Urothelium cell line (cell line): ENCODE data around the gene ATF7.
"Not testable (repeated sequence)": the region's sequence is repeated elsewhere in the genome, so short reads cannot be mapped to it uniquely, and the experiment has no call there.

ENCODE experiments used
- DNase-seq: peaks from one replicate; pipeline ENCODE4 v3.0.0; 2011; ENCODE audit warnings: low spot score, mixed read lengths
- FAIRE-seq: peaks from 2 replicates; lab custom pipeline; 2011; peaks lifted over from hg19 to GRCh38; lab: Jason Lieb, UNC

The ATF7 gene

GRCh38 chr12:53599579-53599978 is 26.6 kb downstream of the ATF7 start:
- no peak for FAIRE-seq
- DNase-seq: no peak

- DNase-seq, FAIRE-seq: not testable (repeated sequence)
Observed at GRCh38 chr12:53598971-53599370, 27.2 kb downstream of the ATF7 start.

DNA sequence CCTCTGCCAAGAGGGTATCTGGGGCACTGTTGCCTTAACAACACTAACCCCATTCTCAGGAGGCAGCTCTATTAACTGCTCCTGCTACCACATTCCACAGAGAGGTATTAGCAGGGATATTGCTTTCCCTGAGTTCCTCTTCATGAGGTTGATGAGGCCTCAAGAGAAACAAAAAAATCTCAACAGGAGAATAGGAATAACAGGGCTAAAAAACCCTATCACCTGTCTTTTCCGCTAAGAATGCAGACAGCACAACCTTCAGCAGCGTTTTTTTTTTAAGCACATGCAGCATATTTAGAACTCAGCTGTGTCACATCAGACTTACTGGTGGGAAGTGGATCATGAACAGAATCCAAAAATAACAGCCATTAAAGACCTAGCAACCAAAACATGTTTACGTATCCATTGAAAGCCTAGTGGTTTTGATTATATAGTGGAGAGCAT is 29.2 kb downstream of the ATF7 start:
- no peak for FAIRE-seq

GRCh38 chr12:53594897-53595615 is 31.1 kb downstream of the ATF7 start:
- DNase-seq: no peak
- FAIRE-seq: no peak

More for the DNA sequence above, 29.2 kb downstream of the ATF7 start:
- no peak for DNase-seq

- no peak for DNase-seq
- FAIRE-seq: no peak
Observed at GRCh38 chr12:53593707-53594106, 32.5 kb downstream of the ATF7 start.

- FAIRE-seq: no peak
- DNase-seq: no peak
Observed at GRCh38 chr12:53593031-53593430, 33.2 kb downstream of the ATF7 start.

DNA sequence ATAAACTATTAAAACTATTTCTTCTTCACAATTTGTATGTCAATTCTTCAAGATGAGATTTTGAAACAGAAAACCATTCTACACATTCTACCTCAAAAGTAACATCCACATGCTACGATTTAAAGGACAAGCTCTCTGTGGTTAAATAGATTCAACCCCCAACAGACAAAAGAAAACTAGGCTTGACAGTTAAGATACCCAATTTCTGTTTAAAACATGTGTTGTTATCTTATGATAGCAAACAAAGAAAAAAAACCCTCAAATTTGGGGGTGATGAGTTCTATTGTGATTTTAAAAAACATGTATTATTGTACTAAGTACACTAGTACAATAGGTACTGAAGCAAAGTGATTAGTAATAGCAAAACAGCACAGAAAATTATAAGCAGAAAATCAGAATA is 33.8 kb downstream of the ATF7 start:
- FAIRE-seq: no peak
- DNase-seq: no peak

GRCh38 chr12:53591301-53592206 is 34.6 kb downstream of the ATF7 start:
- FAIRE-seq: no peak
- DNase-seq: no peak

DNA sequence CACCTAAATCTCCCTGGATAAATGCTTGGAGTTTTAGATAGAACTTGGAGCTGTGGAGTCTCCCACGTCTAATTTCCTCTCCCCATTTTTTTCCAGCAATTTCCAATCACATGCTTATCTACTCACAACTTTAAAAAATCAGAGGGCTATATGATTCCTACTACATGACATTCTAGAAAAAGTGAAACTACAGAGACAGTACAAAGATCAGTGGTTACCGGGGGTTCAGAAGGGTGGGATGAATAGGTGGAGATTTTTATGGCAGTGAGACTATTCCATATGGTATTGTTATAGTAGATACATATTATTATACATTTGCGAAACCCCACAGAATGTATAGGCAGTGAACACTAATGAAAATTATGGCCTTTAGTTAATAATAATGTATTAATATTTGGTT is 35.5 kb downstream of the ATF7 start:
- no peak for DNase-seq
- no peak for FAIRE-seq

DNA sequence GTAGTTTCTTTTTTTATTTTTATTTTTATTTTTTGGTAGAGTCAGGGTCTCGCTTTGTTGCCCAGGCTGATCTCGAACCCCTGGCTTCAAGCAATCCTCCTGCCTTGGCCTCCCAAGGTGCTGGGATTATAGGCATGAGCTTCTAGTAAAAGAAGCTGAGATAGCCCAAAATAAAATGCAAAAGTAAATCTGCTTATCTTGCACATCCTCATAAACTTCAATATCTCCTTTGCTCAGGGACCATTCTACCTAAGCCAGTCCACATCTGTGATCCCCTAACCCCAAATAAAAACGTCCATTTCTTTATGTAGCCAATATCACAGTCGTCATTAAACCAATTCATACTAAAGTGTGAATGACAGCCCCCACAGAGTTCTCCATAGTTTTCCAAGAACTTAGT is 36.3 kb downstream of the ATF7 start:
- no peak for FAIRE-seq

GRCh38 chr12:53589423-53589822 is 36.8 kb downstream of the ATF7 start:
- DNase-seq: no peak
- FAIRE-seq: no peak

More for the DNA sequence above, 36.3 kb downstream of the ATF7 start:
- no peak for DNase-seq

DNA sequence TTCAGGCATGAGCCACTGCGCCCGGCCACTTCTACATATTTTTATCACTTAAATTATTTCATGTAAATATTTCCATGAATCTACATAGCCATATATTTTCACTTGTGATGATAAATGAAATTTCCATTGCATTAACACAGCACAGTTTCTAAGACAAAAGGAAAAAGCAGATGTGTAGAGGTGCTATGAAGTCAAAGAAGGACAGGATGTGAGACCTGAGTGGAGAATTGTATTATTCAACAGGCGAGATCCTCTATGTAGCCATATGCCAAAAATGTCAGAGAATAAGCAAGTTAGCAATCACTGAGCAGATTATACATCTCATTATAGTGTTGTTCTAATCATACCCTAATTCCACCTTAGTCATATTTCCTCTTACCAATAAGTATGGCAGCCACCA is 38.1 kb downstream of the ATF7 start:
- DNase-seq: no peak
- no peak for FAIRE-seq

DNA sequence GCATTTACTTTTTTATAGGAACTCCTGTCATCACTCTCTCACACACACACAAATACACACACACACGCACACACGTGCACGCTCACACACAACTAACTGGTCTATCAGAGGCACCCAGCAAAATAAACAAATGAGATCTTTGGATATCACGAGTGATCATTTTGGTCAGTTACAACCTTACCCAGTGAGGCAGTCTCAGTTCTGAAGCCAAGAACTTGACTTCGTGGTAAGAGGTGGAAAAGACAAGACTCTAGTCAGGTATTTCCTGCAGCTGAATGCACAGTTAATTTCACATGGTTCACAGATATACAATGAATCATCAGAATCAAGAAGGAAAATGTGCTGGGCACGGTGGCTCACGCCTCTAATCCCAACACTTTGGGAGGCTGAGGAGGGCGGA is 39.4 kb downstream of the ATF7 start:
- DNase-seq: no peak
- FAIRE-seq: no peak

DNA sequence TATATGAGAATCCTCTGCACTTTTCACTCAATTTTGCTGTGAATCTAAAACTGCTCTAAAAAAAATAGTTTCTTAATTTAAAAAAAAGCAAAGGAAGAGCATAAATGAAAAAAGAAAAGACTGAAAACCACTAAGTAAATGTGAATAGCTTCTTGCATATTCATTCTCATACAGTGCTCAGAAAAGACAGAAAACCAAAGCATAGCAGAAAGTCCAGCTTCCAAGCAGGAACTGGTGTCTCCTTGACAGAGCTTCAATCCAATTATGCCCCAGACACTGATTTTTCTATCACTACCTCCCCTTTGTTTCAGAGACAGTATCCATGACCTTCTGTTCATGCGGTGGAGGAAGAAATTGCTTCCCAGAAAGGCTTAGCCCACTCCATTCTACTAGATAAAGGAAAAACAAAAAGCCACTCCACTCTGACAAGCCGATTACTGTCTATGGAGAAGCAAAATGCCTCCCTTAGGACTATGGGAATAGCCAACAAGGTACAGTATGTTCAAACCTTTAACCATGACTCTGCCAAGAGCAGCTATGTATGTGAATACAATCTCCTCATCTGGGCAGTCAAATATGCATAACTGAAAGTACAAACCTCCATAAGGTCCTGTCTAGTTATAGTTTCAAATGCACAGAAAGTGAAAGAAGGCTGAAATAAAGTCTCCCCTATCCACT is 40.6 kb downstream of the ATF7 start:
- no peak for DNase-seq
- FAIRE-seq: no peak

GRCh38 chr12:53579545-53579955 is 46.6 kb downstream of the ATF7 start:
- FAIRE-seq (no peak), DNase-seq (no peak)

DNA sequence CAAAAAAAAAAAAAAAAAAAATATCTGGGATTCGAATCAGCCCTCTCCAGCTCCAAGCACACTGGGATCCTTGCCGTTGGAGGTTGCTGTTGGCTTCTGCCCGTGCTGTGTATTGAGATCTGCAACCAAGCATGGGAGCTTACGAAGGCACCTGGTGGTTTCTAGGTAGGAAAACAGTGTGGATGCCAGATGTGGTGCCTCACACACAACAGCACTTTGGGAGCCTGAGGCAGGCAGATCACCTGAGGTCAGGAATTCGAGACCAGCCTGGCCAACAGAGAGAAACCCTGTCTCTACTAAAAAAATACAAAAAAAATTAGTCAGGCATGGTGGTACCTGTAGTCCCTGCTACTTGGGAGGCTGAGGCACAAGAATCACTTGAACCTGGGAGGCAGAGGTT is 47.4 kb downstream of the ATF7 start:
- DNase-seq (no peak), FAIRE-seq (no peak)

DNA sequence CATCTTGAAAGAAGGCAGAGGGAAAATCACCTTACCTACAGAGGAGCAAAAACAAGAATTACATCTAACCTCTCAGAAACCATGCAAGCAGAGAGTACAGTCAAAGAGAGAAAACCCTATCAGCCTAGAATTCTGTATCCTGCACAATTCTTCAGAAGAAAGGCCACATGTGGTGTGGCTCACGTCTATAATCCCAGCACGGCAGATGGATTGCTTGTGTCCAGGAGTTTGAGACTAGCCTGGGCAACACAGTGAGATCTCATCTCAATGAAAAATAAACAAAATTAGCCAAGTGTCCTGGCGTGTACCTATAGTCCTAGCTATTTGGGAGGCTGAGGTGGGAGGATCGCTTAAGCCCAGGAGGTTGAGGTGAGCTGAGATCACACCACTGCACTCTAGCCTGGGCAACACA is 48.2 kb downstream of the ATF7 start:
- FAIRE-seq (no peak), DNase-seq (no peak)

DNA sequence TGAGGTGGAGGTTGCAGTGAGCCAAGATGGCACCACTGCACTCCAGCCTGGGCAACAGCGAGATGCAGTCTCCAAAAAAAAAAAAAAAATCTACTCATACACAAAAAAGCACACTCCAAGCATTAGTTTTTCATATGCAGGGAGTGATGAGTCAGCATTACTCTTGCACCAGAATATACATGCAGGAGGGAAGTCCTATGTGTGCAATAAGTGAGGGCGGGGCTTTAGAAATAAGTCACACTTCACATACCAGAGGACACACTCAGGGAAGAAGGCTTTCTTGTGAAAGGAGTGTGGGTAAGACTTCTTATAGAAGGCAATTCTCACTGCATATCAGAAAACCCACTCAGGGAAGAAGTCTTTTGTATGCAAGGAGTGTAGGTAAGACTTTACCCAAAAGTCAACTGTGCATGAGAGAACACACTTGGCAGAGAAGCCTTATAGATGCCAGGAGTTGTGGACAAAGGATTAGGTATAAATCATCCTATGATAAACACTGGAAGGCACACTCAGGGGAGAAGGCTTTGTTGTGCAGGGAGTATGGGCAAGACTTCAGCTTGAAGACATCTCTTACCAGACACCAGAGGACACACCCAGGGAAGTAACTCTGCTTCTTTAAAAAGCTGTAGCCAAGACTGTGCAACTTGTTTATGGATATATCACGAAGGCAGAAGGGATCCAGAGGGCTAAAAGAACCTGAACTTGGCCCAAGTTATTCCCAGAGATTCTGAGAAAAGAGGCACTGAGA is 50.5 kb downstream of the ATF7 start:
- no peak for FAIRE-seq
- no peak for DNase-seq

DNA sequence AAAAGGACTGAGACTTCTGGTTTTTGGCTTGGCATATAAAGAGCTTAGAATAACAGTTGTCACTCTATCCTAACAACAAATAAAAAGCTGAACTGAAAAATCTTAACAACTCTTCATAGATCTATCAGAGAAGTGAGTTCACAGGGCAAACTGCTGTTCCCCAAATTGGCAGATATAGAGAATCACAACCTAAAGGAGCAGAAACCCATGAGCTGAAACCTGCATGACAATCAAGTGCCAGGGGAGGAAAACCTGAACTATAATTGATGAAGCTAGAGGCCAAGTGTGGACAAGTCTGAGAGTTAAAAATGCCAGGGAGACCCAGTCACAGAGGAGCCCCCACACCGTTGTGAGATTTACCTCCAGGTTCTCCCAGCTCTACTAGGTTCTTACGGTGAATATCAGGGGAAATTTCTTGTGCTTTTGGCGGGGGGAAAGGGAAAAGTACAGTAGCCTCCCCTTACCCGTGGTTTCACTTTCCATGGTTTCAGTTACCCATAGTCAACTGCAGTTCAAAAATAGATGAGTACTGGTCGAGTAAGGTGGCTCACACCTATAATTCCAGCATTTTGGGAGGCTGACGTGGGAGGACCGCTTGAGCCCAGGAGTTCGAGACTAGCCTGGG is 53.9 kb downstream of the ATF7 start:
- no peak for FAIRE-seq

DNA sequence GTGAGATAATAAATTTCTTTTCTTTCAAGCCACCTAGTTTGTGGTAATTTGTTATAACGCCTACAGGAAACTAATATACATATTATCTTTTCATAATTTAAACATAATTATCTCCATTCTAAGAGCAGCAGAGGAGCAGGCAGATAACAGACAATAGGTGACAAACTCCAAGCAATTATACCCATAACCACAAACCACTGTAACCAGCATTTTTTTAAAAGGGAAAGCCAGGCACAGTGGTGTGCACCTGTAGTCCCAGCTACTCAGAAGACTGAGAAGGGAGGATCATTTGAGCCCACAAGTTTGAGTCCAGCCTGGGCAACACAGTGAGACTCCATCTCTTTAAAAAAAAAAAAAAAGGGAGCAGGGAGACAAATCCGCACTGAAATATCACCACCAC is 54.9 kb downstream of the ATF7 start:
- DNase-seq (no peak), FAIRE-seq (no peak)

More for the DNA sequence above, 53.9 kb downstream of the ATF7 start:
- no peak for DNase-seq
